A673 (cell line): Measurements from ENCODE around the gene ASIC3.

ENCODE experiments used
- EZH2 ChIP-seq: fragments of 200-600 bp; sonication (generic); IDR thresholded peaks from 2 replicates; pipeline ENCODE4 v1.6.1; 2017; ENCODE audit warnings: borderline replicate concordance, low read depth, mild to moderate bottlenecking, mixed read lengths, antibody characterized with exemption, low read length; ENCODE audit not compliant: poor library complexity, severe bottlenecking
- TF ChIP-seq, protein P1 (sequence below): fragments of 300-800, 200-600 bp; sonication (generic); conservative IDR thresholded peaks from 2 replicates; pipeline ENCODE4 v1.5.1; 2017; ENCODE audit warnings: low read depth, mild to moderate bottlenecking, antibody characterized with exemption, low read length, moderate library complexity, mixed read lengths

DNA sequence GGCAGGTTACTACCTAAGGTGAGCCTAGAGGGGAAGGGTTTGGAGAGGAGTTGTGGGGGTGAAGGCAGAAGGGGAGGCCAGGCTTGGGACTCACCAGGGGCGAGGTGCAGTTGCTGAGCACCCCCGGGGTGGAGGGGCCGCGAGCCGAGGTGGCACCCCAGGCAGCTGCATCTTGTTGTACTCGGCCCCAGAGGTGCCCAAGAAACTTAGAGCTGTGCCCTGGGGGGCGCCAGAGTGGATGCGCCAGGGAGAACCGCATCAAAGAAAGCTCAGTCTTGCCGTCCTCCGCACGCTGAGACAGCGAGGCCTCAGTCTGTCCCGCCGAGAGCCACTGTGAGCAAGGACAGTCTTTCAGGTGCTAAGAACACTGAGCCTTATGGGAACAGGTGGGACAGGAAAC is 31.4 kb upstream of the ASIC3 start:
- TF ChIP-seq, protein P1, sequence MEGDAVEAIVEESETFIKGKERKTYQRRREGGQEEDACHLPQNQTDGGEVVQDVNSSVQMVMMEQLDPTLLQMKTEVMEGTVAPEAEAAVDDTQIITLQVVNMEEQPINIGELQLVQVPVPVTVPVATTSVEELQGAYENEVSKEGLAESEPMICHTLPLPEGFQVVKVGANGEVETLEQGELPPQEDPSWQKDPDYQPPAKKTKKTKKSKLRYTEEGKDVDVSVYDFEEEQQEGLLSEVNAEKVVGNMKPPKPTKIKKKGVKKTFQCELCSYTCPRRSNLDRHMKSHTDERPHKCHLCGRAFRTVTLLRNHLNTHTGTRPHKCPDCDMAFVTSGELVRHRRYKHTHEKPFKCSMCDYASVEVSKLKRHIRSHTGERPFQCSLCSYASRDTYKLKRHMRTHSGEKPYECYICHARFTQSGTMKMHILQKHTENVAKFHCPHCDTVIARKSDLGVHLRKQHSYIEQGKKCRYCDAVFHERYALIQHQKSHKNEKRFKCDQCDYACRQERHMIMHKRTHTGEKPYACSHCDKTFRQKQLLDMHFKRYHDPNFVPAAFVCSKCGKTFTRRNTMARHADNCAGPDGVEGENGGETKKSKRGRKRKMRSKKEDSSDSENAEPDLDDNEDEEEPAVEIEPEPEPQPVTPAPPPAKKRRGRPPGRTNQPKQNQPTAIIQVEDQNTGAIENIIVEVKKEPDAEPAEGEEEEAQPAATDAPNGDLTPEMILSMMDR = no peak
- no peak for TF ChIP-seq EZH2
